HepG2 (cell line): ENCODE results near the gene ADAMTSL3. TPM values are rescaled to one million over a fixed set of nuclear protein-coding genes. Genes with fewer than 3 reads are reported as not detected.

Experiments
- BRCA1 ChIP-seq: sonication (generic); formaldehyde crosslinking; IDR thresholded peaks from 2 replicates; pipeline ENCODE4 v1.4.0; 2020; ENCODE audit warnings: missing genetic modification reagents
- CCDC6 ChIP-seq: sonication (generic); formaldehyde crosslinking; IDR thresholded peaks from 2 replicates; pipeline ENCODE4 v1.8.1; 2022; ENCODE audit warnings: mild to moderate bottlenecking, missing genetic modification reagents, moderate library complexity
- HNRNPL ChIP-seq: fragments of 200-400 bp; formaldehyde crosslinking; IDR thresholded peaks from 2 replicates; pipeline ENCODE4 v1.6.1; 2017; ENCODE audit warnings: mild to moderate bottlenecking, low read depth, low read length
- IKZF1 ChIP-seq: fragments of 450-650 bp; IDR thresholded peaks from 2 replicates; pipeline ENCODE4 v1.7.1; 2016
- JARID2 ChIP-seq: sonication (generic); formaldehyde crosslinking; IDR thresholded peaks from 2 replicates; pipeline ENCODE4 v1.8.1; 2023; ENCODE audit warnings: missing genetic modification reagents, inconsistent platforms; ENCODE audit not compliant: insufficient replicate concordance
- NFIC ChIP-seq: IDR thresholded peaks from 2 replicates; pipeline ENCODE4 v1.6.1; 2012; ENCODE audit warnings: mild to moderate bottlenecking, low read length, inconsistent platforms
- NR2C2 ChIP-seq: sonication (generic); formaldehyde crosslinking; IDR thresholded peaks from 2 replicates; pipeline ENCODE4 v1.4.0; 2020; ENCODE audit warnings: missing genetic modification reagents, mild to moderate bottlenecking, moderate library complexity, borderline replicate concordance
- PHF21A ChIP-seq: sonication (generic); formaldehyde crosslinking; IDR thresholded peaks from 2 replicates; pipeline ENCODE4 v1.5.0; 2020; ENCODE audit warnings: mild to moderate bottlenecking, missing genetic modification reagents
- SMYD3 ChIP-seq: sonication (generic); formaldehyde crosslinking; IDR thresholded peaks from 2 replicates; pipeline ENCODE4 v1.8.1; 2023; ENCODE audit warnings: mild to moderate bottlenecking, missing genetic modification reagents
- SP4 ChIP-seq: sonication (generic); formaldehyde crosslinking; IDR thresholded peaks from 2 replicates; pipeline ENCODE4 v1.8.1; 2023; ENCODE audit warnings: mild to moderate bottlenecking, missing genetic modification reagents
- SRF ChIP-seq: IDR thresholded peaks from 2 replicates; pipeline ENCODE4 v1.6.1; 2011; ENCODE audit warnings: mild to moderate bottlenecking, low read depth, low read length, moderate library complexity
- TAF15 ChIP-seq: fragments of 200-400 bp; formaldehyde crosslinking; IDR thresholded peaks from one replicate; pipeline ENCODE4 v1.6.1; 2018; ENCODE audit warnings: mild to moderate bottlenecking, low read depth, low read length; ENCODE audit not compliant: poor library complexity, severe bottlenecking
- ZFP82 ChIP-seq: sonication (generic); formaldehyde crosslinking; IDR thresholded peaks from 2 replicates; pipeline ENCODE4 v1.5.1; 2020; ENCODE audit warnings: mild to moderate bottlenecking, missing genetic modification reagents, borderline replicate concordance
- ZSCAN30 ChIP-seq: sonication (generic); formaldehyde crosslinking; IDR thresholded peaks from 2 replicates; pipeline ENCODE4 v1.5.0; 2020; ENCODE audit warnings: mild to moderate bottlenecking, missing genetic modification reagents
- ZZZ3 ChIP-seq: sonication (generic); formaldehyde crosslinking; IDR thresholded peaks from 2 replicates; pipeline ENCODE4 v1.4.0; 2020; ENCODE audit warnings: missing genetic modification reagents, mild to moderate bottlenecking, borderline replicate concordance
- polyA plus RNA-seq, 8 experiments: library from polyadenylated mRNA; depleted of rRNA in 3 of 8; stranded (reverse) in 7 of 8; unstranded in 1 of 8; fragments of >200 nt; fragmentation: Illumina TruSeq in 4 of 8; extraction: Trizol in 4 of 8; gene quantifications; 2 replicates each; pipeline versions ENCODE4 v1.2.1 to v1.2.3, GENCODE V29; 2011 to 2016; ENCODE audit warnings: low read depth in 4 of 8, missing spikeins in 1 of 8, mixed read lengths in 1 of 8; ENCODE audit not compliant: insufficient read depth in 1 of 8
- total RNA-seq, 5 experiments: library from RNA; depleted of rRNA; stranded (reverse); fragments of >200 nt; fragmentation: Illumina TruSeq; extraction: Trizol; gene quantifications; 2 replicates each; pipeline ENCODE4 v1.2.3, GENCODE V29; 2016; ENCODE audit warnings: low read depth in 1 of 5
- TF ChIP-seq, protein P1 (sequence below): sonication (generic); formaldehyde crosslinking; IDR thresholded peaks from 2 replicates; pipeline ENCODE4 v1.5.1; 2020; ENCODE audit warnings: mild to moderate bottlenecking, missing genetic modification reagents, borderline replicate concordance
- TF ChIP-seq, protein P2 (sequence below): sonication (generic); formaldehyde crosslinking; IDR thresholded peaks from 2 replicates; pipeline ENCODE4 v1.4.0; 2020; ENCODE audit warnings: missing genetic modification reagents
- TF ChIP-seq, protein P3 (sequence below): IDR thresholded peaks from 2 replicates; pipeline ENCODE4 v1.6.1; 2012; ENCODE audit warnings: low read length, improper control_type of control experiment

Gene ADAMTSL3
- total and polyA plus RNA-seq, 2 of the 13 experiments (the other 11 are each of a cell fraction or from before 2014, with no cell fraction given), result 0.04 to 0.09 TPM

DNA sequence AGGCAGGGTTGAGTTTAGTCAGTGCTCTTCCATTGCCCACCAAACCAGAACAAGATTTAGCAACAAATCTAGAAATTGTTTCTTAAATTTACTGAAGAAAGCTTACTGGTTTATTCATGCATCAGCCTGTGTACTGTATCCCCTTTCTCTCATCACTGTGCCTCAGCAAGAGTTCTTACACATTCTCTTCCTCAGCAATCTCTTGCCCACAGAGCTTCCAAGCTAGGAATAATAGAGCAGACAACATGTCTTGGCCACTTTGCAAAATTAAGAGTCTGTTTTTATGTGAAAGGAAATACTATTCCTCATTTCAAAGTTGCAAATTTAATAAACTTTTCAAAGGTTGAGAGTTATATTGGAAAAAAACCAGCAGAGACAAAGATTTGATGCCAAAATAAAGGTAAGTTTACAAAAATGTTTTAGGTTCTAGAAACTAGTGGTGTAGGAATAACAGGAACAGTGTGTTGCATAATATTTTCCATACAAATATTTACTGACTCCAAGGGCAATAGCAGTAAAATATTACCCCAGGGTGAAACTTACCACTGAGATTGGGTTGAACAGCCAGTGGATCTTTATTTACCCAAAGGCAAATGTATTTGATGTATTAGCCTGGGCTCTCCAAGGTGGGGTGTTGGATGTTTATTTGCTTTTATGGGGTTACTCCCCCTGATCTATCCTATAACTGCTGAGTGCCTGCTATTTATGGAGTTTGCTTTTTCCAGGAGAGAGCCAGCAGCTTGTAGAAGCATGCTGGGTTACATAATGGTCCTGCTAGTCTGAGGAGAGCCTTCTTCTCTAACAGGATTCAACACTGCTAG is 276.7 kb downstream of the ADAMTSL3 start (continued):
- TF ChIP-seq ZFP82 (CRISPR knock-in tag) (no peak), JARID2 (CRISPR knock-in tag) (no peak), ZZZ3 (CRISPR knock-in tag) (no peak), NFIC (peak; percentile 63; the same call in 1 of the 2 replicates), SMYD3 (CRISPR knock-in tag) (no peak), ZSCAN30 (CRISPR knock-in tag) (no peak), SP4 (no peak), BRCA1 (CRISPR knock-in tag) (no peak), HNRNPL (no peak), IKZF1 (no peak), CCDC6 (no peak; the same call in 1 of the 2 replicates), SRF (peak; percentile 28; the same call in 1 of the 2 replicates), PHF21A (CRISPR knock-in tag) (peak; percentile 57; the same call in 1 of the 2 replicates), TAF15 (no peak), NR2C2 (CRISPR knock-in tag) (no peak)
- TF ChIP-seq, protein P1, sequence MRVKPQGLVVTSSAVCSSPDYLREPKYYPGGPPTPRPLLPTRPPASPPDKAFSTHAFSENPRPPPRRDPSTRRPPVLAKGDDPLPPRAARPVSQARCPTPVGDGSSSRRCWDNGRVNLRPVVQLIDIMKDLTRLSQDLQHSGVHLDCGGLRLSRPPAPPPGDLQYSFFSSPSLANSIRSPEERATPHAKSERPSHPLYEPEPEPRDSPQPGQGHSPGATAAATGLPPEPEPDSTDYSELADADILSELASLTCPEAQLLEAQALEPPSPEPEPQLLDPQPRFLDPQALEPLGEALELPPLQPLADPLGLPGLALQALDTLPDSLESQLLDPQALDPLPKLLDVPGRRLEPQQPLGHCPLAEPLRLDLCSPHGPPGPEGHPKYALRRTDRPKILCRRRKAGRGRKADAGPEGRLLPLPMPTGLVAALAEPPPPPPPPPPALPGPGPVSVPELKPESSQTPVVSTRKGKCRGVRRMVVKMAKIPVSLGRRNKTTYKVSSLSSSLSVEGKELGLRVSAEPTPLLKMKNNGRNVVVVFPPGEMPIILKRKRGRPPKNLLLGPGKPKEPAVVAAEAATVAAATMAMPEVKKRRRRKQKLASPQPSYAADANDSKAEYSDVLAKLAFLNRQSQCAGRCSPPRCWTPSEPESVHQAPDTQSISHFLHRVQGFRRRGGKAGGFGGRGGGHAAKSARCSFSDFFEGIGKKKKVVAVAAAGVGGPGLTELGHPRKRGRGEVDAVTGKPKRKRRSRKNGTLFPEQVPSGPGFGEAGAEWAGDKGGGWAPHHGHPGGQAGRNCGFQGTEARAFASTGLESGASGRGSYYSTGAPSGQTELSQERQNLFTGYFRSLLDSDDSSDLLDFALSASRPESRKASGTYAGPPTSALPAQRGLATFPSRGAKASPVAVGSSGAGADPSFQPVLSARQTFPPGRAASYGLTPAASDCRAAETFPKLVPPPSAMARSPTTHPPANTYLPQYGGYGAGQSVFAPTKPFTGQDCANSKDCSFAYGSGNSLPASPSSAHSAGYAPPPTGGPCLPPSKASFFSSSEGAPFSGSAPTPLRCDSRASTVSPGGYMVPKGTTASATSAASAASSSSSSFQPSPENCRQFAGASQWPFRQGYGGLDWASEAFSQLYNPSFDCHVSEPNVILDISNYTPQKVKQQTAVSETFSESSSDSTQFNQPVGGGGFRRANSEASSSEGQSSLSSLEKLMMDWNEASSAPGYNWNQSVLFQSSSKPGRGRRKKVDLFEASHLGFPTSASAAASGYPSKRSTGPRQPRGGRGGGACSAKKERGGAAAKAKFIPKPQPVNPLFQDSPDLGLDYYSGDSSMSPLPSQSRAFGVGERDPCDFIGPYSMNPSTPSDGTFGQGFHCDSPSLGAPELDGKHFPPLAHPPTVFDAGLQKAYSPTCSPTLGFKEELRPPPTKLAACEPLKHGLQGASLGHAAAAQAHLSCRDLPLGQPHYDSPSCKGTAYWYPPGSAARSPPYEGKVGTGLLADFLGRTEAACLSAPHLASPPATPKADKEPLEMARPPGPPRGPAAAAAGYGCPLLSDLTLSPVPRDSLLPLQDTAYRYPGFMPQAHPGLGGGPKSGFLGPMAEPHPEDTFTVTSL (CRISPR knock-in tag), result peak; percentile 90; the same call in 1 of the 2 replicates
- TF ChIP-seq, protein P2, sequence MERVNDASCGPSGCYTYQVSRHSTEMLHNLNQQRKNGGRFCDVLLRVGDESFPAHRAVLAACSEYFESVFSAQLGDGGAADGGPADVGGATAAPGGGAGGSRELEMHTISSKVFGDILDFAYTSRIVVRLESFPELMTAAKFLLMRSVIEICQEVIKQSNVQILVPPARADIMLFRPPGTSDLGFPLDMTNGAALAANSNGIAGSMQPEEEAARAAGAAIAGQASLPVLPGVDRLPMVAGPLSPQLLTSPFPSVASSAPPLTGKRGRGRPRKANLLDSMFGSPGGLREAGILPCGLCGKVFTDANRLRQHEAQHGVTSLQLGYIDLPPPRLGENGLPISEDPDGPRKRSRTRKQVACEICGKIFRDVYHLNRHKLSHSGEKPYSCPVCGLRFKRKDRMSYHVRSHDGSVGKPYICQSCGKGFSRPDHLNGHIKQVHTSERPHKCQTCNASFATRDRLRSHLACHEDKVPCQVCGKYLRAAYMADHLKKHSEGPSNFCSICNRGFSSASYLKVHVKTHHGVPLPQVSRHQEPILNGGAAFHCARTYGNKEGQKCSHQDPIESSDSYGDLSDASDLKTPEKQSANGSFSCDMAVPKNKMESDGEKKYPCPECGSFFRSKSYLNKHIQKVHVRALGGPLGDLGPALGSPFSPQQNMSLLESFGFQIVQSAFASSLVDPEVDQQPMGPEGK (CRISPR knock-in tag), result peak; percentile 50; the same call in 1 of the 2 replicates
- TF ChIP-seq, protein P3, sequence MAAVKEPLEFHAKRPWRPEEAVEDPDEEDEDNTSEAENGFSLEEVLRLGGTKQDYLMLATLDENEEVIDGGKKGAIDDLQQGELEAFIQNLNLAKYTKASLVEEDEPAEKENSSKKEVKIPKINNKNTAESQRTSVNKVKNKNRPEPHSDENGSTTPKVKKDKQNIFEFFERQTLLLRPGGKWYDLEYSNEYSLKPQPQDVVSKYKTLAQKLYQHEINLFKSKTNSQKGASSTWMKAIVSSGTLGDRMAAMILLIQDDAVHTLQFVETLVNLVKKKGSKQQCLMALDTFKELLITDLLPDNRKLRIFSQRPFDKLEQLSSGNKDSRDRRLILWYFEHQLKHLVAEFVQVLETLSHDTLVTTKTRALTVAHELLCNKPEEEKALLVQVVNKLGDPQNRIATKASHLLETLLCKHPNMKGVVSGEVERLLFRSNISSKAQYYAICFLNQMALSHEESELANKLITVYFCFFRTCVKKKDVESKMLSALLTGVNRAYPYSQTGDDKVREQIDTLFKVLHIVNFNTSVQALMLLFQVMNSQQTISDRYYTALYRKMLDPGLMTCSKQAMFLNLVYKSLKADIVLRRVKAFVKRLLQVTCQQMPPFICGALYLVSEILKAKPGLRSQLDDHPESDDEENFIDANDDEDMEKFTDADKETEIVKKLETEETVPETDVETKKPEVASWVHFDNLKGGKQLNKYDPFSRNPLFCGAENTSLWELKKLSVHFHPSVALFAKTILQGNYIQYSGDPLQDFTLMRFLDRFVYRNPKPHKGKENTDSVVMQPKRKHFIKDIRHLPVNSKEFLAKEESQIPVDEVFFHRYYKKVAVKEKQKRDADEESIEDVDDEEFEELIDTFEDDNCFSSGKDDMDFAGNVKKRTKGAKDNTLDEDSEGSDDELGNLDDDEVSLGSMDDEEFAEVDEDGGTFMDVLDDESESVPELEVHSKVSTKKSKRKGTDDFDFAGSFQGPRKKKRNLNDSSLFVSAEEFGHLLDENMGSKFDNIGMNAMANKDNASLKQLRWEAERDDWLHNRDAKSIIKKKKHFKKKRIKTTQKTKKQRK, result no peak
